ENCODE data around the gene EMC9.

Gene EMC9

DNA sequence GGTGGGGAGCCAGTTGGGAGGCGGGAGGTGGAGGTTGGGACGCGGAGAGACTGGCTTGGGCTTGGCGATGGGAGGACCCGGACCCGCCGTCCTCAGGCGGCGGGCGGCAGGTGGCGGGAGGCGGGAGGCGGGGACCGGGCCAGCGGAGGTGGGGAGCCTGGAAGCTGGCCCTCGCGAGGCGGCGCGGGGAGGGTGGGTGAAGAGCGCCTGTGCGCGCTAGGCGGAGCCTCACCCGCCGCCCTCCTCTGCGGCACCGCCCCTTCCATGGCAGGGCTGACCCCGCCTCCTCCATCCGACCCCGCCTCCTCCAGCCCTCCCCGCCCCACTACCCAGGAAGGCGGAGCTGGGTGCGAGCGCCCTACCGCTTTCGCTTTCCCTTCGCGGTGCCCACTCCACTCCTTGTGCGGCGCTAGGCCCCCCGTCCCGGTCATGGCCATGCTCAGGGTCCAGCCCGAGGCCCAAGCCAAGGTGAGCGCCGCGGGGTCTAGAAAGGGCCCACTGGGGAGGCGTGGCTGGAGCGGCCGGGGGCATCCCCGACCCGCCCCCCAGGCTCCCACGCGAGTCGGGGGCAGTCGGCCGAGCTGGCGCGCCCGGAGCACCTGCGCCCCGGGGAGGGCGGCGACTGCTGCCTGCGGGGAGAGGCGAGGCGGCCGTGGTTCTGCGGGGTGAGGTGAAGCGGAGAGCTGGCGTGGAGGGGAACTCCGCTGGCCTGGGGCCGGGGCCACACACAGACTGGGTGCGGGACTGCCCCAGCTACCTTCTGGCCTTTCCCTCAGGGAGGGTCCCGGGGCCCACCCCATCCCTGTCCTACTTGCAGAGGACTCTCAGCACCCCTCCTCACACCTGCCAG lies 5.3 kb downstream of the EMC9 start, which contains the start of gene PSME1:
TSS of gene PSME1 (plus strand) at position 361 of the 850 bp plus-strand sequence. CDS start at position 430, 69 bp downstream.
- FAIRE-seq: peak; percentile 99
- DNase-seq (ENCODE audit: insufficient read length, low spot score): peak; percentile 94

DNA sequence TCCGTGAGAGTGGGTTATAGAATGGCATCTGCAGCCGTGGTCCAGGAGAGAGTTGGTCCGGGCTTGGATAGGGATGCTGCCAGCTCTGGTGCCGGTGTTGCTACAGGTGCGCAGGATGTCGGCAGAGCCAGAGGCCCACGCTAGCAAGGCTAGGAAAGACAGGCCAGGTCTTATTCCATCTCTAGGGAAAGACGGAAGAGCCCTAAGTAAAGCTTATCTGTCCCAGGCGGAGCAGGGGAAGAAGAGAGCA lies 5.9 kb downstream of the EMC9 start:
- FAIRE-seq (peak; percentile 31), DNase-seq (ENCODE audit: insufficient read length, low spot score) (no peak)
- no peak for TF ChIP-seq TAF1 (IDR thresholded peaks at IDR 0.05; ENCODE audit: low read depth, low read length)
- no peak for TF ChIP-seq SPI1 (IDR thresholded peaks at IDR 0.05; ENCODE audit: low read depth, low read length)
- TF ChIP-seq POU2F2 (IDR thresholded peaks at IDR 0.05; ENCODE audit: low read depth, low read length): no peak
- no peak for TF ChIP-seq PAX5 (IDR thresholded peaks at IDR 0.05; ENCODE audit: insufficient read depth, low read length, severe bottlenecking)

More for the DNA sequence above, 5.3 kb downstream of the EMC9 start, which contains the start of gene PSME1:
- peak; percentile 47; the same call in 1 of the 2 replicates for TF ChIP-seq POLR2A (IDR thresholded peaks at IDR 0.05; ENCODE audit: low read depth, low read length)
- TF ChIP-seq TAF1 (IDR thresholded peaks at IDR 0.05; ENCODE audit: low read depth, low read length): no peak
- TF ChIP-seq POLR2AphosphoS5 (IDR thresholded peaks at IDR 0.05; ENCODE audit: low read depth, low read length): peak; percentile 36; the same call in 1 of the 2 replicates

DNA sequence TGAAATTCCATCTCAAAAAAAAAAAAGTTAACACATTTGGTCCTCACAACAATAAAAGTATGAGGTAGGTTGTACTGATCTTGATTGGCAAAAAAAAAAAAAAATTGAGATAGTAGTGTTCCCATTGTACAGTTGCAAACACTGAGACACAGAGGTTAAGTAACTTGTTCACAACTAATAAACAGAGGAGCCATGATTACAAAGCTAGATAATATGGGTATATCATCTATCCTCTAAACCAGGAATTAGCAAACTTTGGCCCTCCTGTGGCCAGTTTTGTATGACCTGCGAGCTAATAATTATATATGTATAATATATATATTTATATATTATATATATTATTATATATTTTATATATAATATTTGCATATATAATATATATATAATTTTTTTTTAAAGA lies 7.7 kb downstream of the EMC9 start:
- TF ChIP-seq TAF1 (IDR thresholded peaks at IDR 0.05; ENCODE audit: low read depth, low read length): no peak
- no peak for TF ChIP-seq POLR2A (IDR thresholded peaks at IDR 0.05; ENCODE audit: low read depth, low read length)
- TF ChIP-seq POU2F2 (IDR thresholded peaks at IDR 0.05; ENCODE audit: low read depth, low read length): no peak
- no peak for TF ChIP-seq POLR2AphosphoS5 (IDR thresholded peaks at IDR 0.05; ENCODE audit: low read depth, low read length)
- TF ChIP-seq PAX5 (IDR thresholded peaks at IDR 0.05; ENCODE audit: insufficient read depth, low read length, severe bottlenecking): no peak
- TF ChIP-seq SPI1 (IDR thresholded peaks at IDR 0.05; ENCODE audit: low read depth, low read length): no peak
- no peak for DNase-seq (ENCODE audit: insufficient read length, low spot score)
- no peak for FAIRE-seq

DNA sequence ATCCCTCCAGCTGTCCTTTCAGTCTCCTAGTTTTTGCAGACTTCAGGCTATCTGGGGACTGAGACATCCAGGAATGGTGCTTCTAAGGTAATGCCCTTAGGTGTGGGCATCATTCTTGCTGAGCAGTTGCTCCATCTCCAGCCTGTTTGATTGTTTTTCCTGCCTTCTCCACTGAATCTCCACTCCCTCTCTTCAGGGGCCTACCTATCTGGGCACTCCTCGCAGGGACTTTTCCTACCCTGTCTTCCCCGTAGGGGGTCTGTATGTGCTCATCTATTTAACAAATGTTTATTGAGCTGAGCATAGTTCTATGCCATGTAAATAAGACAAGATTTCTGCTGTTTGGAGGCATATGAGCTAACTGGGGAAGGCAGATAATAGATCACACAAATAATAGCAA lies 8.4 kb downstream of the EMC9 start:
- DNase-seq (ENCODE audit: insufficient read length, low spot score): no peak
- no peak for FAIRE-seq
- TF ChIP-seq PAX5 (IDR thresholded peaks at IDR 0.05; ENCODE audit: insufficient read depth, low read length, severe bottlenecking) (no peak), SPI1 (IDR thresholded peaks at IDR 0.05; ENCODE audit: low read depth, low read length) (no peak), POLR2A (IDR thresholded peaks at IDR 0.05; ENCODE audit: low read depth, low read length) (no peak), TAF1 (IDR thresholded peaks at IDR 0.05; ENCODE audit: low read depth, low read length) (no peak), POLR2AphosphoS5 (IDR thresholded peaks at IDR 0.05; ENCODE audit: low read depth, low read length) (no peak), POU2F2 (IDR thresholded peaks at IDR 0.05; ENCODE audit: low read depth, low read length) (no peak)

DNA sequence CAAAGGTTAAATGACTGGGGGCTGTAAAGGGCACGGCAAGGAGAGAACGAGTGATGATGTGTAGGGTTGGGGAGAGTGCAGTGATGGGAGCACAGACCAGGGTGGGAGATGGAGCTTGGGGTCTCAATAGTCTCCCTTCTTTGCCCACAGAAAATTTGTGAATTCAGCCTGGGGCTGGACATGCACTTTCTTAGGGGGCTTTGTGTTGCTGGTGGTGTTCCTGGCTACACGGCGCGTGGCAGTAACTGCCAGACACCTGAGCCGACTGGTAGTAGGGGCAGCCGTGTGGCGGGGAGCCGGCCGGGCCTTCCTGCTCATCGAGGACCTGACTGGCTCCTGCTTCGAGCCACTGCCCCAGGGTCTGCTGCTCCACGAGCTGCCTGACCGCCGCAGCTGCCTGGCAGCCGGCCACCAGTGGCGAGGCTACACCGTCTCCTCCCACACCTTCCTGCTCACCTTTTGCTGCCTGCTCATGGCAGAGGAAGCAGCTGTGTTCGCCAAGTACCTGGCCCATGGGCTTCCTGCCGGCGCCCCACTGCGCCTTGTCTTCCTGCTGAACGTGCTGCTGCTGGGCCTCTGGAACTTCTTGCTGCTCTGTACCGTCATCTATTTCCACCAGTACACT lies 9.2 kb downstream of the EMC9 start:
- DNase-seq (ENCODE audit: insufficient read length, low spot score): no peak
- TF ChIP-seq PAX5 (IDR thresholded peaks at IDR 0.05; ENCODE audit: insufficient read depth, low read length, severe bottlenecking) (no peak), SPI1 (IDR thresholded peaks at IDR 0.05; ENCODE audit: low read depth, low read length) (no peak), POLR2AphosphoS5 (IDR thresholded peaks at IDR 0.05; ENCODE audit: low read depth, low read length) (no peak), POU2F2 (IDR thresholded peaks at IDR 0.05; ENCODE audit: low read depth, low read length) (no peak), TAF1 (IDR thresholded peaks at IDR 0.05; ENCODE audit: low read depth, low read length) (no peak), POLR2A (IDR thresholded peaks at IDR 0.05; ENCODE audit: low read depth, low read length) (no peak)
- FAIRE-seq: peak; percentile 76

DNA sequence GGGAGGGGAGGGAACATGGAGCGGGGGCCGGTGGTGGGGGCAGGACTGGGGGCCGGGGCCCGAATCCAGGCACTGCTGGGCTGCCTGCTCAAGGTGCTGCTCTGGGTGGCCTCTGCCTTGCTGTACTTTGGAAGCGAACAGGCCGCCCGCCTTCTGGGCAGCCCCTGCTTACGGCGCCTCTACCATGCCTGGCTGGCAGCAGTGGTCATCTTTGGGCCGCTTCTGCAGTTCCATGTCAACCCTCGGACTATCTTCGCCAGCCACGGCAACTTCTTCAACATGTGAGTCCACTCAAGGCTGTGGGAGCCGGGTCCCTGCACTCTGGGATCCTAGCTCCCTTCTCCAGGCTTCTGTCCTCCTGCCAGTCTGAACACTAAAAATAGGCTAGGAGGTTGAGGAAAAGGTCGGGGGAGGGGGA lies 9.8 kb downstream of the EMC9 start:
- no peak for FAIRE-seq
- no peak for TF ChIP-seq PAX5 (IDR thresholded peaks at IDR 0.05; ENCODE audit: insufficient read depth, low read length, severe bottlenecking)
- TF ChIP-seq TAF1 (IDR thresholded peaks at IDR 0.05; ENCODE audit: low read depth, low read length): no peak
- no peak for TF ChIP-seq POLR2A (IDR thresholded peaks at IDR 0.05; ENCODE audit: low read depth, low read length)
- no peak for TF ChIP-seq SPI1 (IDR thresholded peaks at IDR 0.05; ENCODE audit: low read depth, low read length)
- TF ChIP-seq POU2F2 (IDR thresholded peaks at IDR 0.05; ENCODE audit: low read depth, low read length): no peak
- TF ChIP-seq POLR2AphosphoS5 (IDR thresholded peaks at IDR 0.05; ENCODE audit: low read depth, low read length): no peak
- DNase-seq (ENCODE audit: insufficient read length, low spot score): no peak

DNA sequence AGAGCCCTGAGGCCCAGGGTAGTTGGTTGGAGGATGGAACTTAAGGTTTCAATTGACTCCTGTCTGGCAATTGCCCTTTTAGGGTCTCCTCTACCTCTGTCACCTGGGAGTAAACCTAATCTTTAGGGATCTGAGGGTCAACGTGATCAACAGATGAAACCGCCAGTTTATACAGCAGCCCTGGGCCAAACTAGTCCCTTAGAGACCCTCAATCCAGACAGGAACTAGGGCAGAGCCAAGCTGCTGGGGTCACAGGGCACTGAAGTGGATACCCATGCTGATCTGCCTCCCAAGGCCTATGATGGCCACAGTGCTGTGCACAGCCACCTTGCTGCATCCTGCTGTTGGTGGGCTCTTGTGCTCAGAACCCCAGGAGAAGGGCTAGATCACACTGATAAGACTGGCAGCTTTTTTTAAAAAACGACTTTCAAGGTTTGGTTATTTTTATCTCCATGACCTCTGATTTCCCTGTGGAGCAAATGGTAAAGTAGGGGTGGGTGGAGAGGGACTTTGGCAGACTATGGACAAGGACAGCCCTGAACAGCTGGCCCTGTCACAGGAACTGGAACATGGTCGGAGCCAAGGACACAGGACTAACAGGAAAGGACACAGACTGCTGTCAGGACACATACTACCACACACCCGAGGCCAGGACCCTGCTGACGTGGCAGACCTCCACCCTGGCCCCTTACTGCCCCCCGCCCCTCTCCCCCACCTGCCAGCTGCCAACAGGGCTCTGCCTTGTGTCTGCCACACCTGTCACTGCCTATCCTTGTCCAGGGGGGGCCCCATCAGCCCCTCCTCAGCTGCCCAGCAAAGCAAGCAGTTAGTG lies 10.5 kb downstream of the EMC9 start:
- DNase-seq (ENCODE audit: insufficient read length, low spot score) (no peak), FAIRE-seq (no peak)
- TF ChIP-seq TAF1 (IDR thresholded peaks at IDR 0.05; ENCODE audit: low read depth, low read length) (no peak), SPI1 (IDR thresholded peaks at IDR 0.05; ENCODE audit: low read depth, low read length) (no peak), POLR2A (IDR thresholded peaks at IDR 0.05; ENCODE audit: low read depth, low read length) (no peak), POLR2AphosphoS5 (IDR thresholded peaks at IDR 0.05; ENCODE audit: low read depth, low read length) (no peak), PAX5 (IDR thresholded peaks at IDR 0.05; ENCODE audit: insufficient read depth, low read length, severe bottlenecking) (no peak)

DNA sequence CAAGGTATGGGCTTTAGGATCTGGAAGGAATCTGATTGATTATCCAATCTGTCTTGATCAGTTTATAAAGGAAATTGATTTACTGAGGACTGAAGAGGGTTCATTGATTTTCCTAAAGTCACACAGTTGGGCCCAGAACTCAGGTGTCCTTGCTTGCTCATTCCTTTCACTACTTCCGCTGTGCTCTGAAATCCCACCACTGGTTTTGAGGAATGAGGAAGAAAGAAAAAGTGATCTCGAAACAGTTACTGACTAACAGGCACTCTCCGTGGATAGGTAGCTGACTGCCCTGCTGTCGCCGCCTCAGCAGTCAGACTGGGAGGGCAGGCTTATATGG lies 11.0 kb downstream of the EMC9 start, which contains the start of gene FITM1:
TSS of gene FITM1 (plus strand) at position 280 of the 337 bp plus-strand sequence. CDS start 905 bp downstream, outside the sequence.
- no peak for FAIRE-seq
- no peak for DNase-seq (ENCODE audit: insufficient read length, low spot score)
- TF ChIP-seq TAF1 (IDR thresholded peaks at IDR 0.05; ENCODE audit: low read depth, low read length) (no peak), POLR2A (IDR thresholded peaks at IDR 0.05; ENCODE audit: low read depth, low read length) (no peak), POLR2AphosphoS5 (IDR thresholded peaks at IDR 0.05; ENCODE audit: low read depth, low read length) (no peak), SPI1 (IDR thresholded peaks at IDR 0.05; ENCODE audit: low read depth, low read length) (no peak), PAX5 (IDR thresholded peaks at IDR 0.05; ENCODE audit: insufficient read depth, low read length, severe bottlenecking) (no peak), POU2F2 (IDR thresholded peaks at IDR 0.05; ENCODE audit: low read depth, low read length) (no peak)

DNA sequence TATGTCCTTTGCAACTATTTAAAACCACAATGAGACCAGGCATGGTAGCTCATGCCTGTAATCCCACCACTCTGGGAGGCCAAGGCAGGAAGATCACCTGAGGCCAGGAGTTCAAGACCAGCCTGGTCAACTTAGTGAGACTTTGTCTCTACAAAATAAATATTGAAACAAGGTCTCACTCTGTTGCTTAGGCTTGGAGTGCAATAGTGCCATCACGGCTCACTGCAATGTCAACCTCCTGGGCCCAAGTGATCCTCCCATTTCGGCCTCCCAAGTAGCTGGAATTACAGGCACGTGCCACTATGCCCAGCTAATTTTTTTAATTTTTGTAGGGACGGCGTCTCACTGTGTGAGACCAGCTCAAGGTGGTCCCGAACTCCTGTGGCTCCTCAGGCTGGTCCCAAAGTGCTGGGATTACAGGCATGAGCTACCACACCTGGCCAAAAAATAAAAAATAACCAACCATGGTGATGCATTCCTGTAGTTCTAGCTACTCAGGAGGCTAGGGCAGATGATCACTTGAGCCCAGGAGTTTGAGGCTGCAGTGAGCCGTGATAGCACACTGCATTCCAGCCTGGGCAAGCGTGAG lies 11.9 kb downstream of the EMC9 start:
- FAIRE-seq (no peak), DNase-seq (ENCODE audit: insufficient read length, low spot score) (no peak)
- TF ChIP-seq TAF1 (IDR thresholded peaks at IDR 0.05; ENCODE audit: low read depth, low read length) (no peak), POLR2AphosphoS5 (IDR thresholded peaks at IDR 0.05; ENCODE audit: low read depth, low read length) (no peak), POU2F2 (IDR thresholded peaks at IDR 0.05; ENCODE audit: low read depth, low read length) (no peak), POLR2A (IDR thresholded peaks at IDR 0.05; ENCODE audit: low read depth, low read length) (no peak), SPI1 (IDR thresholded peaks at IDR 0.05; ENCODE audit: low read depth, low read length) (no peak), PAX5 (IDR thresholded peaks at IDR 0.05; ENCODE audit: insufficient read depth, low read length, severe bottlenecking) (no peak)

Measured in GM12891 (cell line).